ENCODE results near the gene SMO.

SMO gene

GRCh38 chr7:129188372-129188891 lies at the start of gene SMO:
SMO (plus strand) TSS chr7:129188633; CDS start chr7:129189152, 519 bp downstream.
- DNase-seq, result peak; percentile 8

DNA sequence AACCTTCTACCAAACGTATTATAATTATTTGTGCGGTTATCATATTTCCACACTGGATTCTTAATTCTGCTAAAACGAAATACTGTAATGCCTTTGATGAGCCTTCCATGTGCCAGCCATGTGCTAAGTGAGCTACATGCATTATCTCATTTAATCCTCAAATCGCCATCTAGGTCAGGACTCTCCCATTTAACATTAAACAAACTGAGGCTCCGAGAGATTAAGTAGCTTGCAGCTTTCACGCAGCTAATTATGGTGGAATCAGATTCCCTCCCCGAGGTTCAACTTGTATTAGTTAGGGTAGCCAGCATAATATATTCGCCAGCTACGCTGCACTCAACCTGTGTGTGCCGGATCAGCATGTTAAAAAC lies 44.7 kb upstream of the SMO start:
- no peak for DNase-seq

- peak; percentile 86 for DNase-seq
These were observed 44.2 kb upstream of the SMO start, which contains the start of gene TSPAN33 for GRCh38 chr7:129144095-129144833. TSPAN33 (plus strand) TSS chr7:129144707; CDS start chr7:129144981, 274 bp downstream.

GRCh38 chr7:129144834-129145668 lies 43.4 kb upstream of the SMO start:
- DNase-seq, result no peak

DNA sequence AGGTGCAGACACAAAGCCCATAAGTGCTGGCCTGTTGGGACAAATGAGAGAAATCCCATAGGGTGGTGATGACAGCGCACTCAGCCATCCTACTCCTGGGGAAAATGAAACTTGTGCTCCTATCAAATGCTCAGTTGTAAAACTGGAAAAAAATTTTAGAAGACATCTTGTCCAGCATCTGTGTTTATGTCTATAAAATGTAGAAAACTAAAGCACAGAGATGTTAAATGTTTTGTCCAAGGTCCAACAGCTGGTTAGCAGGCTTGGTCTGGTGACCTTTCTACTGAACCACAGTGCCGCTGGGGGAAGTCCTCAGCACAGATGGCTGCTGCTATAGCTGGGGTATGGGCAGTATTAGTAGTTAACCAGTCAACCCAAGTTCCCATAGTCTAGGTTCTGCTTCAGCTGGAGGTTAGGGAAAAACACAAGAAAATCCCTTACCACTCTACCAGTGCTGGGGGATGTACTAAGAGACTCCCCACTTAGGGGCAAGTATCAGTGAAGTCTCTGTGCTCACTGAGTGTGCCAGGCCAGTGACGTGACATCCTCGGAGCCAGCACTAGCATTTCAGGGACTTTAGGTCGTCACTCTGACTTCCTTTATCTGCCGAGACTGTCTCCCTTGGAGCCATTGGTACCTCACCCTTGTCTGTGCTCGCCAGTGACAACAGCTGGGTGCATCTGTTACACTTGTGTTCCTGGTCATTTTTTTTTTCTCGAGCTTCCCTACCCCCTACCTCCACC lies 42.0 kb upstream of the SMO start:
- no peak for DNase-seq

- DNase-seq, result no peak
These were observed 40.7 kb upstream of the SMO start for GRCh38 chr7:129147731-129148130.

DNA sequence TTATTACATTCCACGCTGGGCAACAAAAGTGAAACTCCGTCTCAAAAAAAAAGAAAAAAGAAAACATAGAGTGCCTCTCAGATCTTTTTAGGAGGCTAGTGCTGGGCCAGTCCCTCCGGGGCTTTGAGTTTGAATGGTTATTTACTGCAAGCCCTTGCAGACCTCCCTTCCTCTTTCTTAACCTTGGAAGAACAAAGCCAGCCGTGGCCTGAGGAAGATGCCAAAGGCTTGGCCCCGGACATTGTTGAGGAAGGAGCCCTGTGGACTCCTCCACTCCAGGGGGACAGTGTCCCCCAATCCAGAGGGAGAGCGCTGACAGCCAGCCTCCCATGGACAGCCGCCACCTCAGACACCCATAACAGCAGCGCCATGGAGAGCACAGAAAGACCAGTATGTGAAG lies 38.9 kb upstream of the SMO start:
- DNase-seq, result no peak

DNA sequence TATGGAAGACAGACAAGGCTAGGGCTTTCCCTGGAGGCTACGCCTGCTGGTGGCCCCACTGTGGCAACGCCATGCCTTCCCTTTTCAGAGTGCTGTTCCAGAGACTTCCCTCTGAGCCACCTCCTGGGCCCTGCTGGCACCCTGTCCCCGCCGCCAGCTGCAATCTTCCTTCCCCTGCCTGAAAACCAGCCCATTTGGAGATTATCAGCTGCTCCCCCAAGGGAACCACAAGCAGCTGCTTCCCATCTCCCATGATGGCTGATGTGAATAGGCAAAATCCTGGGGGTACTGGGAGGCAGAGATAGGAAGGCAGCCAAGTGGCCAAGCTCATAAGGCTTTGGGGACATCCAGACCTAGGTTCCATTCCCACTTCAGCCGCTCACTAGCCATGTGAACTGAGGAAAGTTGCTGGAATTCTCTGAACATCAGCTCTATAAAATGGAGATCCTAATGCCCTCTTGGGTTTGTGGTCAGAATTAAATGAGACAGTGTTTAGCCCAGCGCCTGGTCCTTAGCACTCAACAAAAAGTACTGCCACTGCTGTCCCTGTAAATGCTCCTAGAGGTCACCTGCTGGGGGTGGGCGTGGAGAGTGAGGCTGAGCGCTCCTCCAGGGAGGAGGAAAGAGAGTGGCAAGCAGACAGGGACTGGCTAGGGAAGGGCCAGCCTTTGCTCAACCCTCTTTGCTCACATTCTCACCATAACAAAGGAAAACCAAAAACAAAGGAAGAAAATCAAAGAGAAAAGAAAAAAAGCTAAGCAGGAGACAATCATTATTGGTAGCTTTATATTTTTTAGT lies 38.0 kb upstream of the SMO start:
- DNase-seq, result no peak

DNA sequence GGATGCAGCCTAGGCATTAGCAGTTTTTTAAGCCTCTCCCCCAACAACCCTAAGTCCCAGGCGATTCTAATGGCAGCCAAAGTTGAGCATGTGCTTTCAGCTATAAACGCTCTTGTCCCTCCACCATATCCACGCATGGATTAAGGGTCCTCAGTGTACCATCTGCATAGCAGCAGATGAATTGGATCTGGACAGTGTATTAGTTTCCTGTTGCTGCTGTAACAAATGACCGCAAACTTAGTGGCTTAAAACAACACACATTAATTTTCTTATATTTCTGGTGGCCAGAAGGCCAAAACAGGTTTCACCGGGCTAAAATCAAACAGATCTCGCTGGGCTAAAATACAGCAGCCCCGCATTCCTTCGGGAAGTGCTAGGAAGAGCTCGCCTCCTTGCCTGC lies 30.8 kb upstream of the SMO start:
- no peak for DNase-seq

DNA sequence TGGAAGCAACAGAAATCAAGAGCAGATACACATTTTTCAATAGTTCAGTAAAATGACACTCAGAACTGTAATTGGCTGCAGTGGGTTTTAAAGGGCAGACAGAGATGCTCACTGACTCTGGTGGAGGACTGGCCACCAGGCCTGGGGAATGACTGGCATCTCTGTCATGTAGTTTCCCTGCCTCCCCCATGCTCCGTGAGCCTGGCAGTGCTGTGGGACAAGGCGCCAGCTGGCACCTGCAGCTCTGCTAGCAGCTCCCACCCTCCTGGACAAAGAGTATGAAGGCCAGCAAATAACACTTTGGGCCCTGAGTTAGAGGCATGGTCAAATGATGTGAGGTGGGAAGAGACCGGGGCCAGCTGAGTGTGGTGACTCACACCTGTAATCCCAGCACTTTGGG lies 28.9 kb upstream of the SMO start:
- no peak for DNase-seq

DNA sequence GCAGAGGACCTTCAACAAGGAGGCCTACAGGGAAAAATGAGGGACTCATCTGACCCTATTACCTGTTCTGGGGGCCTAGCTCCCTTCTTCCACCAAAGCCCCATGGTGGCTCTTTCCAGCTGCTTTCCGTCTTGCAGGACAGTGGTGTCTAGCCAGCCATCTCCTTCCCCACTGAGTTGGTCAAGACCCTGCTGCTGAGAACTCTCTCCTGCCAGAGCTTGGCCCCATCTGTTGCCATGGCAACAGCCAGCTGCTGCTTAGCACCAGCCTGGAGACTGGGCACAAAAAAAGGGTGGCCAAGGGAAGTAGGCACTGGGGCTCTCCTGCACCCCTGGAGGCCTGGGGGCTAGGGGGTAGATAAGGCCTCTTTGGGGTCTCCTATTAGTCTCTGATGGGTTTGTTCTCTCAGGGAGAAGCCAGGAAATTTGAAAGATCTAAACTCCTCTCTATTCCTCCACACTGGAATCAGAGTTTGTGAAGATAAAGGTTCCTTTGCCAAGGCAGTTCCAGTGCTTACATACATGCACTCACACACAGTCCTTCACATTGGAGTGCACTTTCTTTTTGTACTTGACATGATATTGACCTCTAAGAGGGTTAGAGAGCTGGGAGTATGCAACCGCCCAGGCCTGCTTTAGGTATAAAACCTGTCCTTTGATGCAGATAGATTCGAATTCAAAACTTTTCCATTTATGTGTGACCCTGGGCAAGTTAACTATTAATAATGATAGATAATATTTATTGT lies 28.1 kb upstream of the SMO start:
- peak; percentile 28 for DNase-seq

GRCh38 chr7:129161524-129162225 lies 26.8 kb upstream of the SMO start:
- DNase-seq, result no peak

DNA sequence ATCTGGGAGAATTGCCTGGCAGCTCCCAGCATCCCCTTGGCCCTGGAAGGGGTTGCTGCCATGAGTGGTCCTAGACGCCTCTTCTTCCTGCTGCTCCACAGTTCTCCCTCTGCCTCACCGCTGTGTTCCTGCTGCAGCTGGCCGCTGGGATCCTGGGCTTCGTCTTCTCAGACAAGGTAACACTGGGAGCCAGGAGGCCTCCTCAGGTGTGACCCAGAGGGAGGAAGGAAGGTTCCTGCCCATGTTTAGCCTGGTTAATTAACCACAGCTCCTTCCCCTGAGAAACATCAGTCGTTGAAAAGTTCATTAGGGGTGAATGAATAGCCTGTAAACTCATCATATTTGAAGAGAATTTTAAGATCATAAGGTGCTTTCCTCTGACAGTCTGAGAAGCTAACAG lies 25.7 kb upstream of the SMO start:
- DNase-seq, result no peak

- DNase-seq, result peak; percentile 51
These were observed 24.4 kb upstream of the SMO start for GRCh38 chr7:129163875-129164544.

GRCh38 chr7:129166745-129167144 lies 21.7 kb upstream of the SMO start:
- no peak for DNase-seq

DNA sequence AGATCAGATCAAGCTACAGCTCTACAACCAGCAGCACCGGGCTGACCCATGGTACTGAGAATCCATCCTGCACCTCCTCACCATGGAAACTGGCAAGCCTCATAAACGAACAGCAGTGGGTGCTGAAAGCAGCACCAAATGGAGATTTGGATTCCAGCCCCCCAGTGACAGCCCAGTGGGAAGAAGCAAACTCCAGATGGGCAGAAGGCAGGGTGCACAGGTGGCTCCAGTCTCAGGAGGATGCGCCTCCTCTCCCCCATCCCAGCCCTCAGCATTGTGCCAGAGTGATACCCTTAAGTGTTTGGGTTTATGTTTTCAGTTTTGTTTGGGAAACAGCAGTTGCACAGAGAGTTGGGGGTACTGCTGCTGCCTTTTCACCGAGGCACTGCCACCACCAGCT lies 20.6 kb upstream of the SMO start:
- DNase-seq, result no peak

DNA sequence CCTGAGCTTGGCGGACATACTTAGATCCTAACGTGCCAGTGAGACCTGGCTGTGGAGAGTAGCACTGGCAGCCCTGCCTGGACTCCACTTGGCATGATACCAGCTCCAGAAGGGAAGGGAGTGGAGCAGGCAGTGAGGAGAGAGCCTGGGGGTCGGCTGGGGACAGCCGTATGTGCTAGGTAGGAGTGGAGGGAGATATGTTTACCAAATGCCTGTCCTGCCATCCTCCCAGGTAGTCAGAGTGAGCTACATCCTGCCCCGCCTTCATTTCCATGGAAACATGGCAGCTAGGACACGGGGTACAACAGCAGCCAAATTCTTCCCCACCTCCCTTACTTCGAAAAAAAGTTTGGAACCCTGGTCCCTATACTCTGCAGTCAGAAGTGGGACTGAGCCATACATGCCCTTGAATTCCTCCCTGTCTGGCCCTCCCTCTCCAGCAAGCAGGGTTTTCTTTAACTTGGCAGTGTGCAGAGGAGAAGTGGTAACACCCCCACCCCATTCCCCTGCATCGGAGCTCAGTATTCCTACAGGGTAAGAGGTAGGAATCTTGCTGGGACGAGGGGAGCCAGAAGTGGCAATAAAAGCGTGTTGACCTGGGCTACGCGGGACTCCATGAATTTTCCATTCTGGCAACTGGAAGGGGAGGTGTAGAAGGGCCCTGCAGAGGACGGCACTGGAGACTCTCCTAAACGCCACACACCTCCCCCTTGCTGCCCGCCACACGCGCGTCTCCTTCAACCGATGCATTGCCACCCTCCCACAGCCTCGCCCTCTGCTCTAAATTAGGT lies 20.0 kb upstream of the SMO start:
- DNase-seq, result no peak

DNA sequence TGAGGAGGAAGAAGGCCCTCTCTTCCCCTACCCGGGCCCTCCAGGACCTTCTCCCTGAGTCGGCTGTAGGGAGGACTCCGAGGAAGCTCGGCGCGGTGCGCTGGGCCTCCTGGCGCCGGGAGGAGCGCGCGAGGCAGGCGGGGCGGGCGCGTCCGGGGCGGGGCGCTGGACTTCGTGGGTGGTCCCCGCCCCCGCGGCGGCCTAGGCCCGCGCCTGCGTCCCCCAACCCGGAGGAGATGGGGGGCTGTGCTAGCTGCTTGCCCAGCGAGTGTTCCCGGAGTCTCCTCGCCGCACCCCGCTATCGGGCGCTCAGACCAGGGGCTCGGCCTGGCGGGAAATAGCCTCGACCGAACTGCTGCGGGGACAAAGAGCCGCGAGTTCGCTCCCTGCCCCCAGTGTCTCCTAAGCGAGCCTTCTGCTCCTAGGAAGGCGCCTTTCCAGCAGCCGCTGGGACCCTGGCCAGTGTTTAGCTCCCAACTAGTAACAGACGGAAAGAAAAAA lies 19.2 kb upstream of the SMO start:
- DNase-seq, result peak; percentile 42
